NCI-H2227 (cell line): ENCODE measurements around the gene TSPAN1.

Experiments used
- DNase-seq: peaks from one replicate; lab custom pipeline; 2025; ENCODE audit not compliant: unreplicated experiment; lab: John Stamatoyannopoulos, UW

The TSPAN1 gene

DNA sequence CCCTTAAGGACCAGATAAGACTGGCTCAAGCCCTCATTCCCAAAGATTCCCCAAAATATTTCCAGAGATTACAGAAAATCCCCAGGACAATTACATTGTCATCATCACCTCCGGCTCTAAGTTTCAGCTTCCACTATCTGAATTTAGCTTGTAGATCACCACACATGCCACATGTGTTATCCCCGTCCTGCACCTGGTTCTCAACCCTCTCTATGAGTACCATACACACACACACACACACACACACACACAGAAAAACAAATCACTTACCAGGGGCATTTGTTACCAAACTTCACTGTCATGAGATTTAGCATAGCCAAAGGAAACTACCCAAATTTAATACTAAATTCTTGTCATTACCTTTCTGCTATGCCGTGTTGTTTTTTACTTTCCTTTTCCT is 15.4 kb upstream of the TSPAN1 start:
- no peak for DNase-seq

DNA sequence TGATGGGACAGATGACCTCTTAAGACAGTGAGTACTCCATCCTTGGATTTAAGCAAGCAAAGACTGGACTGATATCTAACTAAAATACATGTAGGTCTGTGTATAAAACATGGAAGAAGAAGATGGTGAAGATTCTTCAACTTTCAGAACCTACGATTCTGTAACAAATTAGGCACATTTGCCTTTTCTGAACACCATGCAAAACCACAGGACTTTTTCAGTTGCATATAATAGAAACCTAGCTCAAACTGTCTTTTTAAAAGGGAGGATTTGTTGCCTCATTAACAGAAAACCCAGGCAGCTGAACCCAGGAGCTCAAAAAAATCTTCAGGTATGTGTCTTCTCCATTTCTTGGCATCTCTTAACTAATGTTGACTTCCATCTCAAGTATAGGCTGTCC is 14.7 kb upstream of the TSPAN1 start:
- DNase-seq: no peak

DNA sequence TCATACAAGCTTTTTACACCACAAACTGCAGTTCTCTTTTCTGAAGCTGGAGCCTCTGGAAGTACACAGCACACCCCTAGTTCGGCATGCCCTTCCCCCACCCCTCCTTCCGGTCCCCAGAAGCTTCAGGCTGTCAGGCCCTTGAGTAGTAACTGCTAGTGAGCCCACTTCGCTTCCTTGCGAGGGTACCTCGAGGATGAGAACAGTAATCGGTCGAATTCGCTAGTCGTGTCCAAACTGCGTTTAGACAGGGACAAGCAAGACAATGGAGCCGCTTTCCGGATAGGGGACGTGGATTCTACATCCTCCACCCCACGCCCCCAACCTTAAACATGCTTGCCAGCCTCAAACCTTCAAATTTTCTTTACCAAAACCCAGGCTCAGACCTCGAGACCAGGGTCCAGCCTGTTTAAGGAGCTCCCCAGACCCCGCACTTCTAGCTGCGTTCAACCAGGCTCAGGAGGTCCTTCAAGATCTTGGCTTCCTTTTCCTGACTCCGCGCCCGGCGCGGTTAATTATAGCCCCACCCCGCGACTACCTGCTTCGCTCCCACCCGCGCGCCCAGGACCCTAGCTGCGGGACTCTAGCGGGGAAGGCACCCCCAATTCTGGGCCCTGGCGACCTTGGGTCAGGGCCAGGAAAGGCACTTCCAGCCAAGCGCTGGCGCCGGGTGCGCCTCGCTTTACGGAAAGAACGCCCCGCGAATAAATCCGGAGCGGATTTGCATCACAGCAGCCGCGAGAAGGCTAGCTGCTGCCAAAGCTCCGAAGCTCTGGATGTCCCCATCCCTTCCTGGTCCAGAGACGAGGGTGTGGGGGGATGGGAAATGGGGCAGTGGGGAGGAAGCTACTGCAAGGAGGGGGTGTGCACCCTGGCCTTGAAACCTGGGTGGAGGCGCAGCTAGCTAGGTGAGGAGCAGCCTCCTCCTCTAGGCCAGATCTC is 8.1 kb upstream of the TSPAN1 start:
- no peak for DNase-seq

DNA sequence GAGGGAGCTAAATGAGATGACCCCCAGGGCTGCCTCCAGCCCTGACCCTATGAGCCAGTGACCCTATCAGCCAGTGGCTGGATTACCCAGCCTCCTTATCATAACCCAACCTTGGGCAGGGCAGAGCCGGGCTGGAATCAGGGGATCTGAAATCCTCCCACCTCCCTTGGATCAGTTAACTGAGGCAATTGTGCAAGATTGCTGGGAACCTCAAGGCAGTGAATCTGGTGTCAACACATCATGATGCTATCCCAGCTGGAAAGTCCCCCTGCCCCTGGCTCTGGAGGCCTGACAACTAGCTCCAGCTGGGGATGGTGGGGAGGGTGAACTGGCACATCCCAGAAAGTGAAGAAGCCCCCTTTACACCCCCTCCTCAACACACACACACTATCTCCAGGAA is 6.4 kb upstream of the TSPAN1 start:
- no peak for DNase-seq

DNA sequence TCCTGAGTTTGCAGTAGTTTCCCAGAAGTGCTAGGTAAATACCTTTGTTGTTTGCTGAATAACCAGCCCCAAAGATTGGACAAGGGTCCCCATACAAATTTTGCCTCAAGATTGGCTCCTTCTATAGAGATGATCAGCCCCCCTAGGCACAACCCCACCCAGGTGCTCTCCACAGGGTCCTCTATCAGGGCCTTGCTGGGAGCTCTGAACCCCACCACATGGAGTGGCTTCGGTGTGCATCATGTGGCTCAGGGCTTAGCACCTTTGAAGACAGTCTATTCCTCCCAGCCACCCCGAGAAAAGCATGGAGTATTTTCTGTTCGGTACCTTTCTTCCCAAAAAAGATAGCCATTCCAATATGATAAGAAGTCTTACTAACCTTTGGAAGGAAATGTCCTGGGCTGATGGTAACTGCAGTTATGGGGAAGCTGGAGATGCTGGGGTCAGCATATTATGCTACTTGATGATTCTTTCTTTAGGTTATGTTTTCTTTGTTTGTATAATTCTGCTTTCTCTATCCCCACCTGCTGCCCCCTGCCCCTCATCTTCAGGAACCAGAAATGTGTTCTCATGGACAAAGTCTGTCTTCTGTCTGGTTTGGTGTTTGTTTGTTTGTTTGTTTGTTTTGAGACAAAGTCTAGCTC is 5.0 kb upstream of the TSPAN1 start:
- DNase-seq: no peak

DNA sequence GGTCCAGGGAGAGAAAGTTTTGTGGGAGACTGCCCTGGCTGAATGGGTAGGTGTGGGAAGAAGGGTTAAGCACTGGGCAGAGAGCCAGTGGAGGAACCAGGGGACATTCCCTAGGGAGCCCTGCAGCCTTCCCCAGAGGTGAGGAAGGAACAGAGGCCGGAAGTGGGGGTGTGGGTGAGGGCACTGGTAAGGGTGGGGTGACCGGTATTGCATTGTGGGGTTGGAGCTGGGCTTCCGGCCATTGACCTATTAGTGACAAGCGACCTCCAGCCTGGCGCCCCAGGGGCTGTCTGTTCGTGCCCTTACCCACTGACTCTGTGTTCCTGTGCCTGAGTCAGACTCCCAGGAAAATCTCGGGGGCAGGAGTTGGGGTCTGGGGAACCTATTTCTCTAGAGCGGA is 3.5 kb upstream of the TSPAN1 start:
- no peak for DNase-seq

DNA sequence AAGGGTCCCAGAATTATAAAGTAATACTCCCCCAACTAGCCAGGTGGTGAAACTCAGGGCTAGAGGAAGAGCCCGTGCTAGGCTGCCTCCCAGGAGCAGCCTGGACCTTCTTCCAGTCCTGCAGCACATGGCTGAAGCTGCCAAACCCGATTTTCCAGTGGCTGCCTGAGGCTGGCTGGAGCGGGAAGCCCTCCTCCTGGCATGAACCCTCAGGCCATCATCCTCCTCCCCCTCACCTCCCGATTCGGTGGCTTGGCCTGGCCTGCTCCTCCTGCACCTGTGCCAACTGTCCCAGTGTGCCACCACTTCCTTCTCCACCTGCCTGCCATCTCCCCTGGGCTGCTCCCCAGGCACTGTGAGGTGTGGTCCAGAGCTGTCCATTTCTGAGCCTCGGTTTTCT is 3.0 kb upstream of the TSPAN1 start:
- DNase-seq: no peak

DNA sequence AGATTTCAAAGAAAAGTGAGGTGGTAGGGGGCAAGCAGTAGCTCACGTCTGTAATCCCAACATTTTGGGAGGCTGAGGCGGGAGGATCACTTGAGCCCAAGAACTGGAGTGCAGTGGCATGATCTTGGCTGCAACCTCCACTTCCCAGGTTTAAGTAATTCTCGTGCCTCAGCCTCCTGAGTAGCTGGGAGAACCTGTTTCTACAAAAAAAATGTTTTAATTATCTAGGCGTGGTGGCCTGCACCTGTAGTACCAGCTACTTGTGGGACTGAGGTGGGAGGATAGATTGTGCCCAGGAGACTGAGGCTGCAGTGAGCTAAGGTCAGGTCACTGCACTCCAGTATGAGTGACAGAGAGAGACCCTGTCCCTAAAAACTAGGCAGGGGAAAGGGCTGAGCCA is 2.6 kb upstream of the TSPAN1 start:
- DNase-seq: no peak

DNA sequence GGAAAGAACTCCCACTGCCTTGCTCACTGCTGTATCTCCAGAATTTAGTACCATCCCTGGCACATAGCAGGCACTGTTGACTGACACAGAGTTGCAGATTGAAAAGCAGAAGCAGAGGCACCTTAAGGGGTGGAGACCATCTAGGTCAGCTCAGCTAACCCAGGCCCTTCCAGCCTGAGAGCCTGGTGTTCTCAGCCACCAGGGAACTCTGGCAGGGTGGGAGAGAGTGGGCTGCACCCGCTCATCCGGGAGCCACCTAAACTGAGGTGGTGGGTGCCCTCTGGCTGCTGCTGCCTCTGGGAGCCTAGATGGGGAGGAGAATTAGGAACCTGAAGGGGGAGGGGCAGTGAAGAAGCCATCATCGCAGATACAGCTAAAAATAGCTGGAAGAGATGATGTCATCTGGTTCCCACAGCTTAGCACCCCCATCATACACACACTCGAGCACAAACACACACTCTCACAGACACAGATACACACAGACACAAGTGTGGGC is 1.5 kb upstream of the TSPAN1 start:
- DNase-seq: peak; percentile 60

DNA sequence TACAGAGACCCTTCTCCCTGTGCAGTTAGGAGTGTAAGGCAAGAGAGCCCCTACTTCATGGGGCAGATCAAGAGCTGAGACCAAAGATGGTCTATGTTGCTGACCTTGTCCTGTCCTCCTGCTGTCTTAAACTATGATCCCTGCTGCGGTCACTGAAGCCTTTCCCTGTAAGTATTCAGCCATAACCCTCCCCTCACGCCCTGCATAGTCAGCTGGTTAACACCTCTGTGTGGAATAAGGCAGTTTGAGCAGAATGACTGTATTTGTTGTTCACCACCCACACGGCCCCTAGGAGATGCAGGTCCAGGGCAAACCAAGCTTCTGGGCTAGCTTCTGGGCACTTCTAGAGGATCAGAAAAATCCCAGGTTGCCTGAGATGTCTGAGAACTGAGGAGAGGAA is 356 bp downstream of the TSPAN1 start:
- DNase-seq: no peak

DNA sequence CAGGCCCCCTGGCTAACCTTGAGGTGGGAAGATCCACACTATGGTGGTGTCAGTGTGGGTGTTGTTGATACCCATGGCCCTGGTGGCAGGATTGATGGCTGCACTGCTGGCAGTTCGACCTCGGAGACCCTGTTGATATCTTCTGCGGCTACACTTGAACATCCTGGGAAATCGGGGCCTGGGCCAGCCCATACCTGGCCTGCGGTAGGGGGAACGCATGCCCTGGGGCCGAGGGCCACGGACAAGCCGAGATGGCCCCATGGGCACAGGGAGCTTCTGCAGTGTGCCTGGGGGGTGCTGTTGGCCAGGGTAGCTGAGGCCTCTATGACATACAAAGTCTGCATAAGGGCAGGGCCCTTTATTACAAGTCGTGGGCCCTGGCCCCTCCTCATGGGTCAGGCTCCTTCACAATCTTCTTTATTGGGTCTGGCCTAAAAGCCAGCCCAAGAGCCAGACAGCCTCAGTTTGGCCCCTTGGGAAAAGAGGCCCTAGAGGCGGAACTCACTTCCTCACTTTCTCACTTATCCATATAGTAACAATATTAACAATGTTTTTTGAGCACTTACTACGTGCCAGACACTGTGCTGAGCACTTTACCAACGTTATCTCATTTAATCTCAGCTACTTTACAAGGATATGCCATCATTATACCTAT is 1.5 kb downstream of the TSPAN1 start, which contains the start of gene P3R3URF:
TSS of gene P3R3URF (minus strand) at position 278 of the 655 bp plus-strand sequence. CDS start at position 261, 17 bp downstream.
- no peak for DNase-seq

DNA sequence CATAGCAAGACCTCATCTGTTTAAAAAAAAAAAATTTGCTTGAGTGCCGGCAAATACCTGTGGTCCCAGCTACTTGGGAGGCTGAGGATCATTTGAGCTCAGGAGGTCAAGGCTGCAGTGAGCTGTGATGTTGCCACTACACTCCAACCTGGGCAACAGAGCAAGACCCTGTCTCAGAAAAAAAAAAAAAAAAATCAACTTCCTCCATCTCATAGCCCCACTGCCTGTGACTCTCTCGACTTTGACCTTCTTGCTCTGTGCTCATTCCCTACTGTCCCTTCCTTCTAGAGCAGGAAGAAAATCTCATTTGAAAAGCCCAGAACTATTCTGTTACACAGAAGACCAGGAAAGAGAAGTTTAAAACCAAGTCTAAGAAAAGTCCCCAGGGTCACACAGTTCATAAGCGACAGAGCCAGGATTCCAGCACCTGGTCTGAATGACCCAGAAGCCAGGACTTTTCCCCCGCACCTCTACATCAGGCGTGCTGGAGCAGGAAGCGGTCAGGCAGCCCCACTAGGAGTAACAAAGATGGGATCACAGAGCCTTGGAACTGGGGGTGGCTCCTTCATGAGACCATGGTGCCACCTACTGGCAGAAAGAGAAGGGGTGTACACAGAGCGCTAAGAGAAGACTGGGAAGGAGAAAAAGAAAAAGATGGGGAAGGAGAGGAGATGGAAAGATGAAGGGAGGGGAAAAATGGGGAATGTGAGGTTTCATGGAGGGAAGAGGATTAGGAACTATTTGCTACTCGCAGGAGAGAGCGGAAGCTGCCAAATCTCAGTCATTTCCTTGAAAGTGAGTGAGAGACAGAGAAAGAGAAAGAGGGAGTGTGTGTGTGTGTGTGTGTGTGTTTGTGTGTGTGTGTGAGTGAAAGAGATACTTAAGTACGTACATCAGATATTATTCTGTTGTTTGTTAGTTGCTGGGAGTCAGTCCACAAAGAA is 4.5 kb downstream of the TSPAN1 start:
- DNase-seq: peak; percentile 91

DNA sequence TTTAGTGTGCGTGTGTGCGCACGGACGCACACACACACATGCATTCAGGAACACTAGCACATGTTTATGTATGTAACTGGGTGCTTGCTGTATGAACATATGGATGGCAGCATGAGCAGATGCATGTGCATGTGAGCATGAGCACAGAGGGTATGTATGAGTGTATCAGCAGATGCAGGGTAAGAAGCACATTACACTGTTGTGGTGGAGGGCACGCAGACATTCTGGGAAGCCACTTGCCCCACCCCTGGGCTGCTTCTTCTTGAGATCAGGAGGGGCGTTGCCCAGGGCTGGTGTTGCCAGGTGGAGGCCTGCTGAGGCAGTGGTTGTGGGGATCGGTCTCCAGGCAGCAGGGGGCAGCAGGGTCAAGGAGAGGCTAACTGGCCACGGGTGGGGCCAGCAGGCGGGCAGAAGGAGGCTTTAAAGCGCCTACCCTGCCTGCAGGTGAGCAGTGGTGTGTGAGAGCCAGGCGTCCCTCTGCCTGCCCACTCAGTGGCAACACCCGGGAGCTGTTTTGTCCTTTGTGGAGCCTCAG is 5.3 kb downstream of the TSPAN1 start:
- DNase-seq: peak; percentile 45

DNA sequence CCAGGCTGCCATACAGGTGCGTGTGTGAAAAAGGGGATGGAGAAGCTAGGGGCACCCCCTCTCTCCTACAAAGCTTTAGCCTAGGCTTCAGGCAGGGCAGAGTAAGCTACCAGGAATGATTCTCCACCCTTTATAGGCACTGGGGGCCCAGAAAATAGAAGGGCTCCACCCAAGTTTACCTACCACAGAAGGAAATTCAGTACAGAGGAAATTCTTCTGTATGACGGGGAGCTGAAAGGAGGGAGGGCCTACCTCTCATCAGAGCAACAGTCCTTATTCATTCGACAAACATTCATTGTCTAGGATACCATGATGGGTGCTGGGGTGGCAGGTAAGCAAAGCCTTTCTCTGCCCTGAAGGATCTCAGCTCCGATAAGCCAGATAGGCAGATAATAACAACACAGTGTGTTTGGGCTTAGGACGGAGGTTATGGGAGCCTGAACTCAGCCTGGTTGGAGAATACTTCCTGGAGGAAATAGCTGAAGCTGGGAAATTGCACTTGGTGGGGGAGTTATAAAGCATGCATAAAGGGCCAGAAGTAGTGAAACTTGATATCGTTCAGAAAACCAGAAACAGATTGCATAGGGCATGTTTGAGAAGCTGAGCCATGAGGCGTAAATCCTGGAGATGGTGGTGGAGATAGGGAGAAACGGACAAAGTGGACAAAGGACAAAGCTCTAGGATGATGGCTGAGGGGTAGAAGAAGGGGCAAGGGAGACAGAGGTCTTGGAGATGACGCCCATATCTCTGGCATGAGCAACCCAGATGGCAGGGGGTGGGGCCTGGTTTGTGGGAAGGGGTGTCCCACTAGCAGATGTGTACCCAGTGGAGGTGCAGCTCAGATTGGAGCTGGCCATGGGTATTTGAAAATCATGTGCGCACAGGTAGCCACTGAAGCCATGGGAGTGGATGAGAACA is 6.7 kb downstream of the TSPAN1 start:
- DNase-seq: no peak

DNA sequence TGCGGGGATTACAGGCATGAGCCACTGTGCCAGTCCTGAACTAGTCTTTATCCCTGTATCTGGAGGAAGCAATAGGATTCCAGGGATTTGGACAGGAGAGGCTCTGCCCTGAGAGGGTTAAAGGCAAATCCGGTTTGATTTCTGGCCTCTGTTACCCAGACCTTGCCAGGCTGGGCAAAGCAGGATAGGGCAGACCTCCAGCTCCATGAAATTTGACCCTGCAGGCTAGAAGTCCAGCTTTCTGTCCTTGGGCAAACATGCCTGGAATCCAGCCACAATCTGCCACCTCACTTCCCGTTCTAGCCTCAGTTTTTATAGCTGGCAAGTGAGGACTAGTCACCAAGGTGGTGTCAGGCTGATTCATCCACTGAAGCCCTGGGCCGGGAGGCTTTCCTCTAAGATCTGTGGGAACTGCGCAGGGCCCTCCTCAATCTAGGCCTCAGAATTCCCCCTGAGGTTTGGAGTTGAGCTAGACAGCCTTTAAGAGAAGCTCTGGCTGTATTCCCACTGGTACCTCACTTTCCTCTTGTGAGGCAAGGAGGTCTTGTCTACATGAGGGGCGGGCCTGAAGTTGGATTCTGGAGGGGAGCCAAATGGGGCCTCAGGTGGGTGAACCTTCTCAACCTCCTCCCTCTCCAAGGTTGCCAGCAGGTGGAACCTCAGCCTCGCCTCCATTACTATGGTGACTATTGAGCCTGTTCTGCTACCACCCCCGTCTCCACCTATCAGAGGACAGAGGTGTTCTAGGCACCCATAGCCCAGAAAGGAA is 8.4 kb downstream of the TSPAN1 start:
- no peak for DNase-seq

DNA sequence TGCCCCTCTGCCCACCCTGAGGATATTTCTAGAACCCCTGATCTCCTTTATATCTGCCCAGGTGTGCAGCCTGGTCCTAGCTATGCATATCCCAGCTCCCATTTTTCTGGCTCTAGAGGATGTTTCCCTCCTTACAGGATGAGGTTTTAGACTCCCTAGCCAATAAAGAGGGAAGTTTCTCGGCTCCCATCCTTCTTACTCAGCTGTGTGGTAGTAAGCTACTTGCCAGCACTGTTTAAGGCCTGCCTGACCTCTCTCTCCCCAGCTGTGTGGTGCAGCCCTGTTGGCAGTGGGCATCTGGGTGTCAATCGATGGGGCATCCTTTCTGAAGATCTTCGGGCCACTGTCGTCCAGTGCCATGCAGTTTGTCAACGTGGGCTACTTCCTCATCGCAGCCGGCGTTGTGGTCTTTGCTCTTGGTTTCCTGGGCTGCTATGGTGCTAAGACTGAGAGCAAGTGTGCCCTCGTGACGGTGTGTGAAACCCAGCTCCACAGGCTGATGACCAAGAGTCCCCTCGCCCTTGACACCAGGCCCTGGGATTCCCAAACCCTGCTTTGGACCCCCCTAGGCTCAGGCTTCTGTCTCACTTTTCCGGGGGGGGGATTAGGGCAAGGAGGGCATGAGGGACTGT is 9.2 kb downstream of the TSPAN1 start:
- no peak for DNase-seq

DNA sequence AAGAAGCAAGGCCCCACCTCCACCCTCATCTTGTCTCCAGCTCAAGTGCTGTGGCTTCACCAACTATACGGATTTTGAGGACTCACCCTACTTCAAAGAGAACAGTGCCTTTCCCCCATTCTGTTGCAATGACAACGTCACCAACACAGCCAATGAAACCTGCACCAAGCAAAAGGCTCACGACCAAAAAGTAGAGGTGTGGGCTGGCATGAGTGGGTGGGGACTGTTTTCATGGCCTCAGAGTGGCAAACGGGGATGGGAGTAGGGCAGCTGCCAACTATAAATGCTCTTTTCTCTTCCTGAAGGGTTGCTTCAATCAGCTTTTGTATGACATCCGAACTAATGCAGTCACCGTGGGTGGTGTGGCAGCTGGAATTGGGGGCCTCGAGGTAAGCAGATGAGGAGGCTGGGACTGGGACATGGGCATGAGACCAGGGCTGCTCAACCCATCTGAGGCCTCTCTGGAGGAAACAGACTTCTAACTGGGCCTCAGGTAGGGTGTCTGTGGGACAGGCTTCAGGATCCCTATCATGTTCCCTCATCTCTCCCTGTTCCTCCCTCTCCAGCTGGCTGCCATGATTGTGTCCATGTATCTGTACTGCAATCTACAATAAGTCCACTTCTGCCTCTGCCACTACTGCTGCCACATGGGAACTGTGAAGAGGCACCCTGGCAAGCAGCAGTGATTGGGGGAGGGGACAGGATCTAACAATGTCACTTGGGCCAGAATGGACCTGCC is 10.2 kb downstream of the TSPAN1 start:
- no peak for DNase-seq
